Skeletal muscle tissue (tissue), 4 donors: ENCODE results near the gene LRRC4. TPM values are rescaled to one million over a fixed set of nuclear protein-coding genes. Genes with fewer than 3 reads are reported as not detected.

Experiments
- H3K27ac ChIP-seq: one replicate; pipeline ENCODE4 v1.7.0; 2013; ENCODE audit warnings: mild to moderate bottlenecking, low read depth, low read length, inconsistent platforms
- H3K27me3 ChIP-seq, 3 donors: one replicate each; pipeline ENCODE4 v1.7.0; 2013; ENCODE audit warnings: low read length in 3 of 3; ENCODE audit not compliant: control insufficient read depth in 3 of 3, insufficient read depth in 3 of 3
- H3K36me3 ChIP-seq, 3 donors: one replicate each; pipeline ENCODE4 v1.7.0; 2013; ENCODE audit warnings: low read length in 3 of 3; ENCODE audit not compliant: control insufficient read depth in 3 of 3, insufficient read depth in 3 of 3
- H3K4me1 ChIP-seq, 3 donors: one replicate each; pipeline ENCODE4 v1.7.0; 2013; ENCODE audit warnings: low read length in 3 of 3, mild to moderate bottlenecking in 3 of 3; ENCODE audit not compliant: control insufficient read depth in 3 of 3, insufficient read depth in 3 of 3
- H3K4me3 ChIP-seq, 3 donors: one replicate each; pipeline ENCODE4 v1.7.0; 2013; ENCODE audit warnings: low read length in 3 of 3
- H3K9ac ChIP-seq, 3 donors: one replicate each; pipeline ENCODE4 v1.7.0; 2013; ENCODE audit warnings: low read length in 3 of 3, mild to moderate bottlenecking in 3 of 3, moderate library complexity in 2 of 3, low read depth in 1 of 3
- H3K9me3 ChIP-seq, 3 donors: one replicate each; pipeline ENCODE4 v1.7.0; 2013; ENCODE audit warnings: low read length in 3 of 3; ENCODE audit not compliant: control insufficient read depth in 3 of 3
- total RNA-seq: library from RNA; depleted of rRNA; stranded (reverse); fragments of >200 nt; gene quantifications from one replicate; pipeline ENCODE4 v1.2.3, GENCODE V29; 2014
- donor health status: Osteomylitis.

The LRRC4 gene
- total RNA-seq, 1 donor from 2014 or later, result 1.0 TPM

- no peaks in the 10 kb centered on the region for H3K27me3 ChIP-seq
- H3K27ac ChIP-seq, result no peak overlapping the region
- H3K9ac ChIP-seq, result no peak overlapping the region
- H3K36me3 ChIP-seq, result peaks cover 0 to 3% (median 0%) of the 10 kb centered on the region in 3 donors
- peaks cover 3 to 15% (median 6%) of the 10 kb centered on the region in 3 donors for H3K4me1 ChIP-seq
- no peaks in the 10 kb centered on the region for H3K9me3 ChIP-seq
- no peak overlapping the region for H3K4me3 ChIP-seq
Observed at GRCh38 chr7:128003167-128003566, 28.1 kb downstream of the LRRC4 start.

- Histone ChIP-seq H3K9me3 (no peaks in the 10 kb centered on the region), H3K9ac (no peak overlapping the region), H3K4me1 (peaks cover 11 to 20% (median 11%) of the 10 kb centered on the region in 3 donors), H3K27ac (no peak overlapping the region), H3K4me3 (no peak overlapping the region), H3K27me3 (no peaks in the 10 kb centered on the region), H3K36me3 (no peaks in the 10 kb centered on the region)
Observed at GRCh38 chr7:128000854-128001265, 30.4 kb downstream of the LRRC4 start.

- Histone ChIP-seq H3K27ac (no peak overlapping the region), H3K9ac (no peak overlapping the region), H3K4me3 (no peak overlapping the region), H3K27me3 (no peaks in the 10 kb centered on the region), H3K36me3 (no peaks in the 10 kb centered on the region), H3K4me1 (peaks cover 16 to 27% (median 20%) of the 10 kb centered on the region in 3 donors), H3K9me3 (no peaks in the 10 kb centered on the region)
Observed at GRCh38 chr7:128000048-128000447, 31.2 kb downstream of the LRRC4 start.

GRCh38 chr7:127998671-127999070, 32.6 kb downstream of the LRRC4 start:
- Histone ChIP-seq H3K4me1 (peaks cover 15 to 23% (median 22%) of the 10 kb centered on the region in 3 donors), H3K36me3 (no peaks in the 10 kb centered on the region), H3K27me3 (no peaks in the 10 kb centered on the region), H3K27ac (no peak overlapping the region), H3K4me3 (no peak overlapping the region), H3K9me3 (no peaks in the 10 kb centered on the region), H3K9ac (no peak overlapping the region)

- peaks cover 15 to 23% (median 22%) of the 10 kb centered on the region in 3 donors for H3K4me1 ChIP-seq
Observed at GRCh38 chr7:127997226-127997922, 33.9 kb downstream of the LRRC4 start.

GRCh38 chr7:127996253-127997071, 34.8 kb downstream of the LRRC4 start:
- peaks cover 15 to 23% (median 22%) of the 10 kb centered on the region in 3 donors for H3K4me1 ChIP-seq
- H3K27me3 ChIP-seq, result no peaks in the 10 kb centered on the region
- no peaks in the 10 kb centered on the region for H3K9me3 ChIP-seq
- peaks cover 0 to 3% (median 0%) of the 10 kb centered on the region in 3 donors for H3K36me3 ChIP-seq
- H3K4me3 ChIP-seq, result no peak overlapping the region
- peak overlapping the region in 1 of 3 donors; percentile 8 for H3K9ac ChIP-seq
- no peak overlapping the region for H3K27ac ChIP-seq

More at GRCh38 chr7:127997226-127997922, 33.9 kb downstream of the LRRC4 start:
- Histone ChIP-seq H3K27me3 (no peaks in the 10 kb centered on the region), H3K9me3 (no peaks in the 10 kb centered on the region), H3K4me3 (no peak overlapping the region), H3K36me3 (peaks cover 0 to 3% (median 0%) of the 10 kb centered on the region in 3 donors), H3K27ac (no peak overlapping the region), H3K9ac (no peak overlapping the region)

- Histone ChIP-seq H3K27ac (peak overlapping the region; percentile 57), H3K9ac (peak overlapping the region in 2 of 3 donors; percentile 8 to 35), H3K4me3 (no peak overlapping the region), H3K36me3 (peaks cover 0 to 4% (median 3%) of the 10 kb centered on the region in 3 donors), H3K27me3 (no peaks in the 10 kb centered on the region), H3K9me3 (no peaks in the 10 kb centered on the region), H3K4me1 (peaks cover 15 to 23% (median 21%) of the 10 kb centered on the region in 3 donors)
Observed at GRCh38 chr7:127995881-127996215, 35.4 kb downstream of the LRRC4 start.

GRCh38 chr7:127995156-127995880, 35.9 kb downstream of the LRRC4 start:
- Histone ChIP-seq H3K27ac (peak overlapping the region; percentile 57), H3K9me3 (no peaks in the 10 kb centered on the region), H3K27me3 (no peaks in the 10 kb centered on the region), H3K4me3 (no peak overlapping the region), H3K9ac (peak overlapping the region in 2 of 3 donors; percentile 16 to 35), H3K36me3 (peaks cover 0 to 9% (median 3%) of the 10 kb centered on the region in 3 donors), H3K4me1 (peaks cover 15 to 23% (median 19%) of the 10 kb centered on the region in 3 donors)

GRCh38 chr7:127993987-127994386, 37.2 kb downstream of the LRRC4 start:
- no peak overlapping the region for H3K27ac ChIP-seq
- H3K9ac ChIP-seq, result no peak overlapping the region
- H3K36me3 ChIP-seq, result peaks cover 0 to 9% (median 3%) of the 10 kb centered on the region in 3 donors
- no peak overlapping the region for H3K4me3 ChIP-seq
- H3K9me3 ChIP-seq, result no peaks in the 10 kb centered on the region
- H3K4me1 ChIP-seq, result peaks cover 15 to 23% (median 16%) of the 10 kb centered on the region in 3 donors
- H3K27me3 ChIP-seq, result no peaks in the 10 kb centered on the region
